ENCODE data around the gene AOPEP.

DNA sequence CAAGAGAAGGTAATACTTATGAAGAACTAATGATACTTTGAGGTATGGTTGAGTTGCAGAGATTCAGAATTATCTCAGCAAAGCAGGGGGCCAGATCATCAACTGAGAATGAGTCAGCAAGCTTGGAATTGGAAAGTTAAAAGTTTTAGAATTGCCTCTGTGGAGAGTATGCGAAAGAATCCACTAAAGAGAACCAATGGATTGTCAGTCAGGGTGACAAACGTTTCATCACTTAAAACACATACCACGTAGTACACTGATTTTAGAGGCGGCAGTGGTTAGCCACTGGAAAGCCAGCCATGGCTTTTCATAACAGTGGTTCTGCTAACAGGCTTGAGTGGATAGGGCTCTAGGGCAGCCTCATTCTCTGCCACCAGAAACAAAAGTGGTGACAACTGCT is 30.7 kb downstream of the AOPEP start:
- no peak for TF ChIP-seq POLR2A (IDR thresholded peaks at IDR 0.05)
- TF ChIP-seq, protein P1, sequence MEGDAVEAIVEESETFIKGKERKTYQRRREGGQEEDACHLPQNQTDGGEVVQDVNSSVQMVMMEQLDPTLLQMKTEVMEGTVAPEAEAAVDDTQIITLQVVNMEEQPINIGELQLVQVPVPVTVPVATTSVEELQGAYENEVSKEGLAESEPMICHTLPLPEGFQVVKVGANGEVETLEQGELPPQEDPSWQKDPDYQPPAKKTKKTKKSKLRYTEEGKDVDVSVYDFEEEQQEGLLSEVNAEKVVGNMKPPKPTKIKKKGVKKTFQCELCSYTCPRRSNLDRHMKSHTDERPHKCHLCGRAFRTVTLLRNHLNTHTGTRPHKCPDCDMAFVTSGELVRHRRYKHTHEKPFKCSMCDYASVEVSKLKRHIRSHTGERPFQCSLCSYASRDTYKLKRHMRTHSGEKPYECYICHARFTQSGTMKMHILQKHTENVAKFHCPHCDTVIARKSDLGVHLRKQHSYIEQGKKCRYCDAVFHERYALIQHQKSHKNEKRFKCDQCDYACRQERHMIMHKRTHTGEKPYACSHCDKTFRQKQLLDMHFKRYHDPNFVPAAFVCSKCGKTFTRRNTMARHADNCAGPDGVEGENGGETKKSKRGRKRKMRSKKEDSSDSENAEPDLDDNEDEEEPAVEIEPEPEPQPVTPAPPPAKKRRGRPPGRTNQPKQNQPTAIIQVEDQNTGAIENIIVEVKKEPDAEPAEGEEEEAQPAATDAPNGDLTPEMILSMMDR (IDR thresholded peaks at IDR 0.05): no peak

Measured in suprapubic skin (tissue), 3 donors.